HepG2 (cell line): Measurements from ENCODE around the gene PRPF38A. TPM values are rescaled to one million over a fixed set of nuclear protein-coding genes. Genes with fewer than 3 reads are reported as not detected.

Experiments
- ATAC-seq: fragments of 200-7000 bp; cut with Tn5 transposase; 3 replicates; pipeline ENCODE4 v1.9.1; 2020; ENCODE audit warnings: mild to moderate bottlenecking, moderate library complexity
- BruUV-seq: library from RNA; stranded (reverse); fragments of 400-500 nt; replicated peaks from 2 replicates; lab custom pipeline; 2021; lab: Mats Ljungman, UMichigan
- CTCF ChIA-PET: fragments of 300-600 bp; formaldehyde crosslinking; extraction: SDS; loops from one replicate; lab custom pipeline; 2021; ENCODE audit warnings: low total read pairs, inconsistent platforms, low intra/inter-chr PET ratio; lab: Yijun Ruan, JAX
- POLR2A ChIA-PET: fragments of 350-600 bp; sonication (Branson Sonifier 250); formaldehyde crosslinking; loops from one replicate; lab custom pipeline; 2020; ENCODE audit warnings: antibody characterized with exemption, inconsistent platforms; lab: Yijun Ruan, JAX
- DNase-seq: peaks from one replicate; pipeline ENCODE4 v3.0.0-alpha.2; 2015; ENCODE audit warnings: low spot score
- FAIRE-seq: peaks from 3 replicates; lab custom pipeline; 2011; peaks lifted over from hg19 to GRCh38; lab: Jason Lieb, UNC
- H2AFZ ChIP-seq: one replicate; pipeline ENCODE4 v1.6.1; 2011; ENCODE audit warnings: low read length, inconsistent platforms
- H3K27ac ChIP-seq: fragments of 300-600 bp; 3 replicates; pipeline ENCODE4 v1.8.0; 2011; ENCODE audit warnings: mixed run types, mild to moderate bottlenecking, mixed read lengths, low read length, inconsistent platforms; ENCODE audit not compliant: insufficient read depth; ENCODE audit errors: extremely low read length
- H3K27me3 ChIP-seq, 2 experiments: fragments of 200-600 bp in 1 of 2; 2 replicates in 1 of 2; 3 replicates in 1 of 2; pipeline versions ENCODE4 v1.6.0 to v1.8.0; 2011; ENCODE audit warnings: low read length in 2 of 2, mild to moderate bottlenecking in 2 of 2, moderate library complexity in 2 of 2, inconsistent platforms in 1 of 2; ENCODE audit not compliant: insufficient read depth in 2 of 2, control insufficient read depth in 1 of 2
- H3K36me3 ChIP-seq, 2 experiments: fragments of 200-600 bp in 1 of 2; replicated peaks in 1 of 2; 2 replicates in 1 of 2; 3 replicates in 1 of 2; pipeline versions ENCODE4 v1.5.1 to v1.8.0; 2011; ENCODE audit warnings: low read length in 2 of 2, inconsistent platforms in 1 of 2; ENCODE audit not compliant: insufficient read depth in 2 of 2, control insufficient read depth in 1 of 2
- H3K4me1 ChIP-seq: 2 replicates; pipeline ENCODE4 v1.5.1; 2012; ENCODE audit warnings: low read length, inconsistent platforms; ENCODE audit not compliant: insufficient read depth
- H3K4me2 ChIP-seq: 2 replicates; pipeline ENCODE4 v1.6.0; 2011; ENCODE audit warnings: low read depth, low read length, inconsistent platforms
- H3K4me3 ChIP-seq, 3 experiments: fragments of 200-600 bp in 1 of 3; sonication (generic), shearing (Covaris generic) in 1 of 3; replicated peaks in 1 of 3; 2 replicates each; pipeline ENCODE4 v1.5.1; 2011 to 2016; ENCODE audit warnings: low read length in 3 of 3, inconsistent platforms in 2 of 3, low read depth in 2 of 3, mild to moderate bottlenecking in 2 of 3, control low read depth in 1 of 3, mixed read lengths in 1 of 3; ENCODE audit not compliant: insufficient read depth in 1 of 3
- H3K79me2 ChIP-seq: one replicate; pipeline ENCODE4 v1.6.1; 2011; ENCODE audit warnings: low read length, inconsistent platforms; ENCODE audit not compliant: insufficient read depth
- H3K9ac ChIP-seq: 2 replicates; pipeline ENCODE4 v1.6.0; 2011; ENCODE audit warnings: mild to moderate bottlenecking, low read depth, low read length, inconsistent platforms; ENCODE audit not compliant: insufficient read depth
- H3K9me3 ChIP-seq: 2 replicates; pipeline ENCODE4 v1.5.1; 2012; ENCODE audit warnings: mild to moderate bottlenecking, low read length
- H4K20me1 ChIP-seq: 2 replicates; pipeline ENCODE4 v1.6.0; 2011; ENCODE audit warnings: inconsistent platforms, mild to moderate bottlenecking, low read length, moderate library complexity; ENCODE audit not compliant: insufficient read depth
- BHLHE40 ChIP-seq: IDR thresholded peaks from 2 replicates; pipeline ENCODE4 v1.6.1; 2011; ENCODE audit warnings: low read length, improper control_type of control experiment
- KDM5B ChIP-seq: sonication (generic); formaldehyde crosslinking; IDR thresholded peaks from 2 replicates; pipeline ENCODE4 v1.4.0; 2020; ENCODE audit warnings: missing genetic modification reagents, mild to moderate bottlenecking, borderline replicate concordance
- LCORL ChIP-seq, 2 experiments: fragments of 450-650 bp in 1 of 2; sonication (generic) in 1 of 2; formaldehyde crosslinking in 1 of 2; IDR thresholded peaks; 2 replicates each; pipeline versions ENCODE4 v1.5.0 to v1.6.1; 2017 to 2020; ENCODE audit warnings: antibody characterized with exemption in 1 of 2, missing genetic modification reagents in 1 of 2
- NR2F2 ChIP-seq: IDR thresholded peaks from 2 replicates; pipeline ENCODE4 v1.6.1; 2012; ENCODE audit warnings: low read depth, inconsistent platforms, borderline replicate concordance
- TAF1 ChIP-seq: sonication (generic); formaldehyde crosslinking; IDR thresholded peaks from 2 replicates; pipeline ENCODE4 v1.4.0; 2020; ENCODE audit warnings: missing genetic modification reagents
- TFAP4 ChIP-seq: sonication (generic); IDR thresholded peaks from 2 replicates; pipeline ENCODE4 v1.6.1; 2016; ENCODE audit warnings: low read depth, borderline replicate concordance
- ZBTB4 ChIP-seq: sonication (generic); formaldehyde crosslinking; IDR thresholded peaks from 2 replicates; pipeline ENCODE4 v1.4.0; 2020; ENCODE audit warnings: missing genetic modification reagents, mild to moderate bottlenecking, borderline replicate concordance
- ZNF326 ChIP-seq: sonication (generic); formaldehyde crosslinking; IDR thresholded peaks from 2 replicates; pipeline ENCODE4 v1.4.0; 2020; ENCODE audit warnings: missing genetic modification reagents, borderline replicate concordance
- ZNF687 ChIP-seq: sonication (generic); formaldehyde crosslinking; IDR thresholded peaks from 2 replicates; pipeline ENCODE4 v1.5.1; 2020; ENCODE audit warnings: mild to moderate bottlenecking, missing genetic modification reagents, moderate library complexity
- WGBS: methylation state at CpG from one replicate; pipeline ENCODE4 v1.1.6; 2017; ENCODE audit warnings: low lambda C conversion rate; 5-methylcytosine and 5-hydroxymethylcytosine counted together
- in situ Hi-C: cut with HindIII; loops from 2 replicates; pipeline ENCODE4 v1.10.0; 2017; ENCODE audit warnings: low pct_unique_long_range_greater_than_20kb; ENCODE audit not compliant: extremely low pct_ligation_motif_present
- intact Hi-C: fragments of 100-400 bp; cut with micrococcal nuclease; formaldehyde crosslinking; loops from one replicate; pipeline ENCODE4 v1.10.0; 2022; ENCODE audit not compliant: unreplicated experiment
- polyA plus RNA-seq, 8 experiments: library from polyadenylated mRNA; depleted of rRNA in 3 of 8; stranded (reverse) in 7 of 8; unstranded in 1 of 8; fragments of >200 nt; fragmentation: Illumina TruSeq in 4 of 8; extraction: Trizol in 4 of 8; gene quantifications; 2 replicates each; pipeline versions ENCODE4 v1.2.1 to v1.2.3, GENCODE V29; 2011 to 2016; ENCODE audit warnings: low read depth in 4 of 8, missing spikeins in 1 of 8, mixed read lengths in 1 of 8; ENCODE audit not compliant: insufficient read depth in 1 of 8
- total RNA-seq, 5 experiments: library from RNA; depleted of rRNA; stranded (reverse); fragments of >200 nt; fragmentation: Illumina TruSeq; extraction: Trizol; gene quantifications; 2 replicates each; pipeline ENCODE4 v1.2.3, GENCODE V29; 2016; ENCODE audit warnings: low read depth in 1 of 5
- TF ChIP-seq, protein P1 (sequence below): sonication (generic); formaldehyde crosslinking; IDR thresholded peaks from 2 replicates; pipeline ENCODE4 v1.9.0; 2022; ENCODE audit warnings: low read depth, missing genetic modification reagents

PRPF38A gene
- total and polyA plus RNA-seq, 2 of the 13 experiments (the other 11 are each of a cell fraction or from before 2014, with no cell fraction given): 18.3 to 45.5 TPM

DNA sequence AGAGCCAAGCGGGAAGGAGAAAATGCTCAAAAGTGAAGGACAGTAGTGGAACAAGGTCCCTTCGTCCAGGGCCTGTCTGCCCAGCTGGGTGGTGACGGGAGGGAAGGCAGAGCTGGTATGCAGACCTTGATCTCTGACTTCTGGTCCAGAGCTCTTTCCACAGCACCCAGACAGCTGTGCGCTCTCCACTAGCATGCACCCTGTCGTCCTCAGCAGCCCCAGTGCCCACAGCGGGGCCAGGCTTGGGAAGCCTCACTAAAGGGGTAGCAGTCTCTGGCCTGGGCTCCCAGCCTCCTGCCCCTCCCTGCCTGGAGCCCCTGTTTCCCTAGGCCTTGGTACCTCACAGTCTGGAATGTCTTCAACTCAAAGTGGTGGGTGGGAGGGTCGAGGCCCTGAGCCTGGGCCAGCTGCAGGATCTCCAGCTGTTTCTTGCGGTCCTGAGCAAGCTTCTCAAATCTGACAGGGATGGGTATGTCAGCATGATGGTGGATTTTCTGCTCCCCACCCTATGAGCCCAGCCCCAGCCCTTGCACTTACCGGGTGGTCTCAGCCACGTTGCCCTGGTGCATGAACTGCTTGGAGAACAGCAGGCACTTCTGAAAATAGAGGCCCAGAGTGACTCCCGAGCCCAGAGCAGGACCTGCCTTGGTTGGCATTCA lies 48.4 kb upstream of the PRPF38A start:
- Histone ChIP-seq H3K4me3 (no peak overlapping the region), H3K27me3 (no peaks in the 10 kb centered on the region), H3K4me1 (peaks cover 3% of the 10 kb centered on the region), H3K4me2 (no peak overlapping the region), H3K27ac (peak overlapping the region; percentile 17), H3K9me3 (no peaks in the 10 kb centered on the region), H3K36me3 (peaks cover 58 to 83% of the 10 kb centered on the region in 2 experiments), H3K9ac (no peak overlapping the region), H4K20me1 (no peaks in the 10 kb centered on the region), H3K79me2 (no peaks in the 10 kb centered on the region), H2AFZ (no peak overlapping the region)
- FAIRE-seq: no peak
- DNase-seq: no peak
- ATAC-seq: peak; percentile 55
- intact Hi-C loops: no loop called here
- BruUV-seq: no TSS peak
- ChIA-PET CTCF (no interaction called here), POLR2A (no interaction called here)
- 93% methylated on average over 7 of the region's 11 CpGs for WGBS
- in situ Hi-C loops: no loop called here
- TF ChIP-seq, protein P1, sequence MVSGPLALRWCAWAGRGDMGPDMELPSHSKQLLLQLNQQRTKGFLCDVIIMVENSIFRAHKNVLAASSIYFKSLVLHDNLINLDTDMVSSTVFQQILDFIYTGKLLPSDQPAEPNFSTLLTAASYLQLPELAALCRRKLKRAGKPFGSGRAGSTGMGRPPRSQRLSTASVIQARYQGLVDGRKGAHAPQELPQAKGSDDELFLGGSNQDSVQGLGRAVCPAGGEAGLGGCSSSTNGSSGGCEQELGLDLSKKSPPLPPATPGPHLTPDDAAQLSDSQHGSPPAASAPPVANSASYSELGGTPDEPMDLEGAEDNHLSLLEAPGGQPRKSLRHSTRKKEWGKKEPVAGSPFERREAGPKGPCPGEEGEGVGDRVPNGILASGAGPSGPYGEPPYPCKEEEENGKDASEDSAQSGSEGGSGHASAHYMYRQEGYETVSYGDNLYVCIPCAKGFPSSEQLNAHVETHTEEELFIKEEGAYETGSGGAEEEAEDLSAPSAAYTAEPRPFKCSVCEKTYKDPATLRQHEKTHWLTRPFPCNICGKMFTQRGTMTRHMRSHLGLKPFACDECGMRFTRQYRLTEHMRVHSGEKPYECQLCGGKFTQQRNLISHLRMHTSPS (CRISPR knock-in tag): peak; percentile 75; the same call in 1 of the 2 replicates
- TF ChIP-seq ZNF326 (CRISPR knock-in tag): no peak
- TF ChIP-seq KDM5B (CRISPR knock-in tag): no peak
- no peak for TF ChIP-seq NR2F2
- no peak for TF ChIP-seq BHLHE40
- TF ChIP-seq ZBTB4 (CRISPR knock-in tag): peak; percentile 43; the same call in 1 of the 2 replicates
- TF ChIP-seq ZNF687 (CRISPR knock-in tag): peak; percentile 52
- TF ChIP-seq LCORL (IDR thresholded peaks at IDR 0.05): no peak
- 0 out of 2 replicates have a peak, but pooled peaks have one; percentile 39 for TF ChIP-seq LCORL (CRISPR knock-in tag; IDR thresholded peaks at IDR 0.05)
- no peak for TF ChIP-seq TAF1 (CRISPR knock-in tag)
- TF ChIP-seq TFAP4: peak; percentile 56
